Glutamatergic neuron (in vitro differentiated cells): ENCODE measurements around the gene EXOC4. TPM values are rescaled to one million over a fixed set of nuclear protein-coding genes. Genes with fewer than 3 reads are reported as not detected.

Source experiments
- DNase-seq: peaks from one replicate; pipeline ENCODE4 v3.0.0; 2022
- H3K27ac Mint-ChIP-seq: one replicate; pipeline ENCODE4 v1.8.0; 2020; ENCODE audit warnings: mild to moderate bottlenecking, mixed read lengths, inconsistent platforms; ENCODE audit not compliant: unreplicated experiment
- H3K27me3 Mint-ChIP-seq: one replicate; pipeline ENCODE4 v1.8.0; 2020; ENCODE audit warnings: mild to moderate bottlenecking, moderate library complexity, mixed read lengths, inconsistent platforms; ENCODE audit not compliant: unreplicated experiment
- H3K36me3 Mint-ChIP-seq: one replicate; pipeline ENCODE4 v1.8.0; 2020; ENCODE audit warnings: mild to moderate bottlenecking, mixed read lengths, inconsistent platforms; ENCODE audit not compliant: unreplicated experiment
- H3K4me1 Mint-ChIP-seq: one replicate; pipeline ENCODE4 v1.8.0; 2020; ENCODE audit warnings: mild to moderate bottlenecking, low read depth, mixed read lengths, inconsistent platforms; ENCODE audit not compliant: unreplicated experiment
- H3K4me3 Mint-ChIP-seq: one replicate; pipeline ENCODE4 v1.8.0; 2020; ENCODE audit warnings: mild to moderate bottlenecking, mixed read lengths, inconsistent platforms; ENCODE audit not compliant: unreplicated experiment
- H3K9me3 Mint-ChIP-seq: one replicate; pipeline ENCODE4 v1.8.0; 2020; ENCODE audit warnings: mild to moderate bottlenecking, moderate library complexity, mixed read lengths, inconsistent platforms; ENCODE audit not compliant: unreplicated experiment
- total RNA-seq: library from RNA; stranded (reverse); fragmentation: NEBNext Ultra II Directional; extraction: Animal tissue kit (Norgen Biotek cat#: 25700); gene quantifications from one replicate; pipeline ENCODE4 v1.2.1, GENCODE V29; 2021; ENCODE audit not compliant: unreplicated experiment
- TF ChIP-seq, protein P1 (sequence below): fragments of 200-600 bp; sonication (generic); IDR thresholded peaks from one replicate; pipeline ENCODE4 v1.5.0; 2021; ENCODE audit not compliant: partially characterized antibody, unreplicated experiment

Gene EXOC4
- total RNA-seq, 1 donor from 2014 or later, result 73.8 TPM

- Mint-ChIP-seq H3K4me3 (no peak overlapping the region), H3K4me1 (peaks cover 5% of the 10 kb centered on the region), H3K9me3 (no peaks in the 10 kb centered on the region), H3K27ac (no peak overlapping the region), H3K27me3 (no peaks in the 10 kb centered on the region), H3K36me3 (no peaks in the 10 kb centered on the region)
- TF ChIP-seq, protein P1, sequence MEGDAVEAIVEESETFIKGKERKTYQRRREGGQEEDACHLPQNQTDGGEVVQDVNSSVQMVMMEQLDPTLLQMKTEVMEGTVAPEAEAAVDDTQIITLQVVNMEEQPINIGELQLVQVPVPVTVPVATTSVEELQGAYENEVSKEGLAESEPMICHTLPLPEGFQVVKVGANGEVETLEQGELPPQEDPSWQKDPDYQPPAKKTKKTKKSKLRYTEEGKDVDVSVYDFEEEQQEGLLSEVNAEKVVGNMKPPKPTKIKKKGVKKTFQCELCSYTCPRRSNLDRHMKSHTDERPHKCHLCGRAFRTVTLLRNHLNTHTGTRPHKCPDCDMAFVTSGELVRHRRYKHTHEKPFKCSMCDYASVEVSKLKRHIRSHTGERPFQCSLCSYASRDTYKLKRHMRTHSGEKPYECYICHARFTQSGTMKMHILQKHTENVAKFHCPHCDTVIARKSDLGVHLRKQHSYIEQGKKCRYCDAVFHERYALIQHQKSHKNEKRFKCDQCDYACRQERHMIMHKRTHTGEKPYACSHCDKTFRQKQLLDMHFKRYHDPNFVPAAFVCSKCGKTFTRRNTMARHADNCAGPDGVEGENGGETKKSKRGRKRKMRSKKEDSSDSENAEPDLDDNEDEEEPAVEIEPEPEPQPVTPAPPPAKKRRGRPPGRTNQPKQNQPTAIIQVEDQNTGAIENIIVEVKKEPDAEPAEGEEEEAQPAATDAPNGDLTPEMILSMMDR, result no peak
- no peak for DNase-seq
Measured at GRCh38 chr7:133522501-133522900, 269.6 kb downstream of the EXOC4 start.

DNA sequence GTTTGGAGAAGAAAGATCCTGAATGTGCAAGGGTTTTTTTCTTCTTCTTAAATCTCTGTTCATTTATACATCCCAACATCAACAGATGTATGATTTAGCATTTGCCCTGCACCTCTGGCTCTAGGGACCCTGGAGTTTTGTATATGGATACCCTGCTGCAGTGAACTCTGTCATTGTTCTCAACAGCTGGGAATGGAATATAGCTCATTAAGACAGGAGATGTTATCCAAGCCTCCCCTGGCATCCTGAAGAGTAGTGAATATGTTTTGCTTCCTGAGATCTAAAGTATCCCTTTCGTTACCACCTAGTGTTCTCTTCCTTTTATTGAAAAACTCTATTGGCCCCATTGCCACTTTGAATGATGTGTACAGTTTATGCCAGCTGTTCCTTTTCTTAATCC, 275.9 kb downstream of the EXOC4 start:
- DNase-seq, result no peak
- no peak overlapping the region for H3K4me3 Mint-ChIP-seq
- no peaks in the 10 kb centered on the region for H3K27me3 Mint-ChIP-seq
- H3K9me3 Mint-ChIP-seq, result no peaks in the 10 kb centered on the region
- no peak overlapping the region for H3K27ac Mint-ChIP-seq
- no peaks in the 10 kb centered on the region for H3K36me3 Mint-ChIP-seq
- H3K4me1 Mint-ChIP-seq, result peaks cover 5% of the 10 kb centered on the region
- TF ChIP-seq, protein P1, result no peak

- Mint-ChIP-seq H3K4me1 (peaks cover 9% of the 10 kb centered on the region), H3K36me3 (no peaks in the 10 kb centered on the region), H3K27ac (no peak overlapping the region), H3K27me3 (no peaks in the 10 kb centered on the region), H3K4me3 (no peak overlapping the region), H3K9me3 (no peaks in the 10 kb centered on the region)
- TF ChIP-seq, protein P1, result no peak
- DNase-seq, result no peak
Measured at GRCh38 chr7:133529861-133530260, 277.0 kb downstream of the EXOC4 start.

GRCh38 chr7:133530682-133531081, 277.8 kb downstream of the EXOC4 start:
- Mint-ChIP-seq H3K4me1 (peaks cover 9% of the 10 kb centered on the region), H3K36me3 (no peaks in the 10 kb centered on the region), H3K4me3 (no peak overlapping the region), H3K27ac (no peak overlapping the region), H3K9me3 (no peaks in the 10 kb centered on the region), H3K27me3 (no peaks in the 10 kb centered on the region)
- TF ChIP-seq, protein P1, result no peak
- DNase-seq, result no peak

GRCh38 chr7:133534816-133535215, 281.9 kb downstream of the EXOC4 start:
- TF ChIP-seq, protein P1, result no peak
- Mint-ChIP-seq H3K4me1 (peaks cover 9% of the 10 kb centered on the region), H3K36me3 (no peaks in the 10 kb centered on the region), H3K4me3 (no peak overlapping the region), H3K27ac (no peak overlapping the region), H3K9me3 (no peaks in the 10 kb centered on the region), H3K27me3 (no peaks in the 10 kb centered on the region)
- DNase-seq, result no peak
